ENCODE measurements around the gene CCM2. TPM values are rescaled to one million over a fixed set of nuclear protein-coding genes. Genes with fewer than 3 reads are reported as not detected.
A peak's percentile ranks its signal among the peaks of the same experiment; 100 is the strongest.

The CCM2 gene
- total and polyA plus RNA-seq, 2 of the 8 experiments (the other 6 are each of a cell fraction or from before 2014, with no cell fraction given), result 31.6 to 41.2 TPM

DNA sequence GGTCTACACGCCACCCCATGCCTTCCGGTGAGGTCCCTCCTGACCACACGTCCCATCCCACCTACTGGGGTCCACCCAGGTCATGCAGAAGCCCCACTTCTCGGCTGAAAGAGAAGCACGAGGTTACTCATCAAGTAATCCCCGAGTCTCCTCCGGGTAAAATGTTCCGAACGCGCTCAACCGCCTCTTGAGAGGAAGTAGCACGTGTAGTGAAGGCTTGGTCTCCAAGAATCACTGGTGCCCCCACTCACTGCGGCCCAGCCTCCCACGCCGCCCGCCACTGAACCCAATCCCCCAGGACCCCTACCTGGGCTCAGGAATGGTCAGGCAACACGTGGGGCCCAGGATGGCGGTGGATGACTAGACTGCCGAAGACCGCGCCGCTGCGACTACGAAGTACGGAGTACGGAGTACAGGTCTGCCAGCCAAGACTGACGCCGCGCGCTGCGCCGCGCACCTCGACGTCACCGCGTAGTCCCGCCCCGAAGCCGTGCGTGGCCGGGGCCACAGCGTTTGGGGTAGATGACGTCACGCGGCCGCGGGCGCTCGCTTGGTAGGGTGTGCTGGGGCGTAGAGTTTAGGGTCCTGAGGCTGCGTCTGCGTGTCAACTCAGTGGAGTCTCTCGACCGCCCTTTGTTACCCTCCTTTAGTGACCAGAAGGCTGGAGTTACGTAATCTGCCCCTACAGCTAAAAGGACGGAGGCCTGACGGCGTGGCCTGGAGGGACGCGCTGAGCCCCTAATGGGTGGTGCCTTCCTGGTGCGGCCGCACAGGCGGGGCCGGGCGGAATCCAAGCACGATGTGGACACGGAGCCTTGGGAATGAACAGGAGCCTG lies 13.6 kb upstream of the CCM2 start (continued):
- 0 out of 2 replicates have a peak, but pooled peaks have one; percentile 32 for TF ChIP-seq CHD1 (IDR thresholded peaks at IDR 0.05; ENCODE audit: low read depth, low read length)
- TF ChIP-seq, protein P1, sequence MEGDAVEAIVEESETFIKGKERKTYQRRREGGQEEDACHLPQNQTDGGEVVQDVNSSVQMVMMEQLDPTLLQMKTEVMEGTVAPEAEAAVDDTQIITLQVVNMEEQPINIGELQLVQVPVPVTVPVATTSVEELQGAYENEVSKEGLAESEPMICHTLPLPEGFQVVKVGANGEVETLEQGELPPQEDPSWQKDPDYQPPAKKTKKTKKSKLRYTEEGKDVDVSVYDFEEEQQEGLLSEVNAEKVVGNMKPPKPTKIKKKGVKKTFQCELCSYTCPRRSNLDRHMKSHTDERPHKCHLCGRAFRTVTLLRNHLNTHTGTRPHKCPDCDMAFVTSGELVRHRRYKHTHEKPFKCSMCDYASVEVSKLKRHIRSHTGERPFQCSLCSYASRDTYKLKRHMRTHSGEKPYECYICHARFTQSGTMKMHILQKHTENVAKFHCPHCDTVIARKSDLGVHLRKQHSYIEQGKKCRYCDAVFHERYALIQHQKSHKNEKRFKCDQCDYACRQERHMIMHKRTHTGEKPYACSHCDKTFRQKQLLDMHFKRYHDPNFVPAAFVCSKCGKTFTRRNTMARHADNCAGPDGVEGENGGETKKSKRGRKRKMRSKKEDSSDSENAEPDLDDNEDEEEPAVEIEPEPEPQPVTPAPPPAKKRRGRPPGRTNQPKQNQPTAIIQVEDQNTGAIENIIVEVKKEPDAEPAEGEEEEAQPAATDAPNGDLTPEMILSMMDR (IDR thresholded peaks at IDR 0.05; ENCODE audit: control extremely low read depth in 1 of 3, insufficient read depth in 1 of 3, low read depth in 1 of 3, low read length in 3 of 3), result no peak

Measured in H1 (cell line).